ENCODE results near the gene PROSER3.
"Not testable (repeated sequence)": the region's sequence is repeated elsewhere in the genome, so short reads cannot be mapped to it uniquely, and the experiment has no call there.

The PROSER3 gene

DNA sequence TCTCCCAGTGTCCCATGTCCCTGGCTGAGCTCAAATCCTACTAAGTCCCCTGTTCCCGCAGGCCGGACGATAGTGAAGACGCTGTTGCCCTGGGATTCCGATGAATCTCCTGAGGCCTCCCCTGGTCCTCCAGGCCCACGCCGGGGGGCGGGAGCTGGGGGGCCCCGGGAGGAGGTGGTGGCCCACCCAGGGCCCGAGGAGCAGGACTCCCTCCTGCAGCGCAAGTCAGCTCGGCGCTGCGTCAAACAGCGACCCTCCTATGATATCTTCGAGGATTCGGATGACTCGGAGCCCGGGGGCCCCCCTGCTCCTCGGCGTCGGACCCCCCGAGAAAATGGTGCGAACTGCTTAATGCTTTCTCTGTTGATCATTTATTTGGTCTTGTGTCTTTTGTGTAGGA, 34.3 kb upstream of the PROSER3 start:
- H4K20me1 ChIP-seq (ENCODE audit: control insufficient read depth, insufficient read depth, low read depth, low read length): peaks cover 8% of the 10 kb centered on the region; the same call in 1 of the 2 replicates
- H3K4me2 ChIP-seq (ENCODE audit: low read length): no peak overlapping the region
- no peak overlapping the region for H3K27ac ChIP-seq (ENCODE audit: low read depth, low read length)
- peaks cover 11% of the 10 kb centered on the region for H3K4me1 ChIP-seq (ENCODE audit: control insufficient read depth, low read length)
- no peaks in the 10 kb centered on the region for H3K9me2 ChIP-seq (replicated peaks; ENCODE audit: control insufficient read depth, low read length)
- no peaks in the 10 kb centered on the region for H3K27me3 ChIP-seq (ENCODE audit: control insufficient read depth, low read length)
- H3F3A ChIP-seq (ENCODE audit: control insufficient read depth, insufficient read depth): no peaks in the 10 kb centered on the region
- H3K9me3 ChIP-seq (ENCODE audit: control insufficient read depth, insufficient read depth, low read length): no peaks in the 10 kb centered on the region
- peaks cover 33% of the 10 kb centered on the region for H3K79me2 ChIP-seq (ENCODE audit: control insufficient read depth, low read length)
- TF ChIP-seq, protein P1, sequence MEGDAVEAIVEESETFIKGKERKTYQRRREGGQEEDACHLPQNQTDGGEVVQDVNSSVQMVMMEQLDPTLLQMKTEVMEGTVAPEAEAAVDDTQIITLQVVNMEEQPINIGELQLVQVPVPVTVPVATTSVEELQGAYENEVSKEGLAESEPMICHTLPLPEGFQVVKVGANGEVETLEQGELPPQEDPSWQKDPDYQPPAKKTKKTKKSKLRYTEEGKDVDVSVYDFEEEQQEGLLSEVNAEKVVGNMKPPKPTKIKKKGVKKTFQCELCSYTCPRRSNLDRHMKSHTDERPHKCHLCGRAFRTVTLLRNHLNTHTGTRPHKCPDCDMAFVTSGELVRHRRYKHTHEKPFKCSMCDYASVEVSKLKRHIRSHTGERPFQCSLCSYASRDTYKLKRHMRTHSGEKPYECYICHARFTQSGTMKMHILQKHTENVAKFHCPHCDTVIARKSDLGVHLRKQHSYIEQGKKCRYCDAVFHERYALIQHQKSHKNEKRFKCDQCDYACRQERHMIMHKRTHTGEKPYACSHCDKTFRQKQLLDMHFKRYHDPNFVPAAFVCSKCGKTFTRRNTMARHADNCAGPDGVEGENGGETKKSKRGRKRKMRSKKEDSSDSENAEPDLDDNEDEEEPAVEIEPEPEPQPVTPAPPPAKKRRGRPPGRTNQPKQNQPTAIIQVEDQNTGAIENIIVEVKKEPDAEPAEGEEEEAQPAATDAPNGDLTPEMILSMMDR (IDR thresholded peaks at IDR 0.05; ENCODE audit: low read depth, low read length, poor library complexity, severe bottlenecking): no peak
- TF ChIP-seq EZH2phosphoT487 (IDR thresholded peaks at IDR 0.05; ENCODE audit: borderline replicate concordance, low read length): no peak
- no peak overlapping the region for H3K4me3 ChIP-seq (ENCODE audit: low read length)
- H3K36me3 ChIP-seq (ENCODE audit: control insufficient read depth, low read length): peaks cover 84% of the 10 kb centered on the region

DNA sequence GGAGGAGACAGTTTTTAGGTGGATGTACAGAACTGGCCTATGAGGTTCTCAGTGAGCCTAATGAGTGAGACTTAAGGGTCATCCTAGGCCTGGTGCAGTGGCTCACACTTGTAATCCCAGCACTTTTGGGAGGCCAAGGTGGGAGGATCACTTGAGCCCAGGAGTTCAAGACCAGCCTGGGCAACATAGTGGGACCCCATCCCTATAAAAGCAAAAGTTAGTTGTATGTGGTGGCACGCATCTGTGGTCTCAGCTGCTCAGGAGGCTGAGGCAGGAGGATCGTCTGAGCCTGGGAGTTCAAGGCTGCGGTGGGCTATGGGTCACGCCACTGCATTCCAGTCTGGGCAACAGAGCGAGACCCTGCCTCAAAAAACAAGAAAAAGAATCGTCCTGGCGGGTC, 33.8 kb upstream of the PROSER3 start:
- H3K4me3 ChIP-seq (ENCODE audit: low read length); H4K20me1 ChIP-seq (ENCODE audit: control insufficient read depth, insufficient read depth, low read depth, low read length); H3K9me3 ChIP-seq (ENCODE audit: control insufficient read depth, insufficient read depth, low read length); H3K9me2 ChIP-seq (replicated peaks; ENCODE audit: control insufficient read depth, low read length); H3K27me3 ChIP-seq (ENCODE audit: control insufficient read depth, low read length); H3K4me2 ChIP-seq (ENCODE audit: low read length); H3F3A ChIP-seq (ENCODE audit: control insufficient read depth, insufficient read depth); H3K4me1 ChIP-seq (ENCODE audit: control insufficient read depth, low read length); H3K27ac ChIP-seq (ENCODE audit: low read depth, low read length): not testable (repeated sequence)
- H3K36me3 ChIP-seq (ENCODE audit: control insufficient read depth, low read length): peaks cover 89% of the 10 kb centered on the region
- H3K79me2 ChIP-seq (ENCODE audit: control insufficient read depth, low read length): peaks cover 28% of the 10 kb centered on the region

DNA sequence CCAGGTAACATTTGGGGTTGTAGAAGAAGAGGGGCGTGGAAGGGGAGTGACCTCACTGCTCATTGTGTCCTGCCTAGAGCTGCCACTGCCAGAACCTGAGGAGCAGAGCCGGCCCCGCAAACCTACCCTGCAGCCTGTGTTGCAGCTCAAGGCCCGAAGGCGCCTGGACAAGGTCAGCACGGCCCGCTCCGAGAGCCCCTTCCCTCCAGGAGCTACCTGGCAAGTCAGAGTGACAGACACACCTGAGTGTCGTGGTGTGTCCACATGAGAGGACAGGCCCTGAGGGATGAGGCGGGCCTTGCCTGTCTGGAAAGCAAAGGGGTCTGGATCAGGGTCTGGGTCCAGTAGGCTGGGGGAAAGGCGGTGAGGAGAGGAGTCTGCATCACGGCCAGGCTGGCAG, 33.4 kb upstream of the PROSER3 start:
- Histone ChIP-seq H3K36me3 (ENCODE audit: control insufficient read depth, low read length) (peaks cover 90% of the 10 kb centered on the region), H3F3A (ENCODE audit: control insufficient read depth, insufficient read depth) (no peaks in the 10 kb centered on the region), H3K27me3 (ENCODE audit: control insufficient read depth, low read length) (no peaks in the 10 kb centered on the region), H3K9me2 (replicated peaks; ENCODE audit: control insufficient read depth, low read length) (no peaks in the 10 kb centered on the region), H3K27ac (ENCODE audit: low read depth, low read length) (no peak overlapping the region), H3K4me3 (ENCODE audit: low read length) (no peak overlapping the region), H3K9me3 (ENCODE audit: control insufficient read depth, insufficient read depth, low read length) (no peaks in the 10 kb centered on the region), H3K4me2 (ENCODE audit: low read length) (no peak overlapping the region), H3K79me2 (ENCODE audit: control insufficient read depth, low read length) (peaks cover 24% of the 10 kb centered on the region), H4K20me1 (ENCODE audit: control insufficient read depth, insufficient read depth, low read depth, low read length) (0 out of 2 replicates have a peak, but pooled peaks cover 4% of the 10 kb centered on the region), H3K4me1 (ENCODE audit: control insufficient read depth, low read length) (peaks cover 3% of the 10 kb centered on the region)
- no peak for TF ChIP-seq EZH2phosphoT487 (IDR thresholded peaks at IDR 0.05; ENCODE audit: borderline replicate concordance, low read length)
- TF ChIP-seq, protein P1 (IDR thresholded peaks at IDR 0.05; ENCODE audit: low read depth, low read length, poor library complexity, severe bottlenecking): no peak

DNA sequence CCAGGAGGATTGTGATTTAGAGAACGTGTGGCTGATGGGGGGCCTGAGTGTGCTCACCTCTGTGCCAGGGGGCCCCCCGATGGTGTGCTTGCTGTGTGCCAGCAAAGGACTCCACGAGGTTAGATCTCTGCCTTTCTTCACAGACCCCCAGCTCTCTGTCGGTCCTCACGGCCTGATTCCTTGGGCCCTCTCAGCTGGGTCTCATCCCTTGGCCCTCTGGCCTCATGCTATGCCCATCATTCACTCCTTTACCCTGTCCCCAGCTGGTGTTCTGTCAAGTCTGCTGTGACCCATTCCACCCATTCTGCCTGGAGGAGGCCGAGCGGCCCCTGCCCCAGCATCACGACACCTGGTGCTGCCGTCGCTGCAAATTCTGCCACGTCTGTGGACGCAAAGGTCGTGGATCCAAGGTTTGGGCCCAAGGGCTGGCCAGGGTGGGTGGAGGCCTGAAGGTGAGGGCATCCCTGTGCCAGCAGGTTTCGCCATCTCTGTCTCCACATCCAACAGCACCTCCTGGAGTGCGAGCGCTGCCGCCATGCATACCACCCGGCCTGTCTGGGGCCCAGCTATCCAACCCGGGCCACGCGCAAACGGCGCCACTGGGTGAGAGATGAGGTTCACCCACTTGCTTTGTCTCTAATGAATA, 32.6 kb upstream of the PROSER3 start:
- Histone ChIP-seq H3K4me1 (ENCODE audit: control insufficient read depth, low read length) (no peaks in the 10 kb centered on the region), H3K9me2 (replicated peaks; ENCODE audit: control insufficient read depth, low read length) (no peaks in the 10 kb centered on the region), H4K20me1 (ENCODE audit: control insufficient read depth, insufficient read depth, low read depth, low read length) (no peaks in the 10 kb centered on the region), H3K27me3 (ENCODE audit: control insufficient read depth, low read length) (no peaks in the 10 kb centered on the region), H3F3A (ENCODE audit: control insufficient read depth, insufficient read depth) (no peaks in the 10 kb centered on the region), H3K4me2 (ENCODE audit: low read length) (no peak overlapping the region), H3K79me2 (ENCODE audit: control insufficient read depth, low read length) (peaks cover 16% of the 10 kb centered on the region), H3K27ac (ENCODE audit: low read depth, low read length) (no peak overlapping the region), H3K36me3 (ENCODE audit: control insufficient read depth, low read length) (peaks cover 89% of the 10 kb centered on the region), H3K9me3 (ENCODE audit: control insufficient read depth, insufficient read depth, low read length) (no peaks in the 10 kb centered on the region), H3K4me3 (ENCODE audit: low read length) (no peak overlapping the region)
- TF ChIP-seq, protein P1 (IDR thresholded peaks at IDR 0.05; ENCODE audit: low read depth, low read length, poor library complexity, severe bottlenecking): no peak
- no peak for TF ChIP-seq EZH2phosphoT487 (IDR thresholded peaks at IDR 0.05; ENCODE audit: borderline replicate concordance, low read length)
